Keratinocyte (primary cell): ENCODE measurements around the gene ENTHD1. TPM values are rescaled to one million over a fixed set of nuclear protein-coding genes. Genes with fewer than 3 reads are reported as not detected.

Experiments used
- DNase-seq: peaks from one replicate; pipeline ENCODE4 v3.0.0-alpha.2; 2011; ENCODE audit warnings: low read depth, missing footprints, low spot score
- FAIRE-seq: peaks from 2 replicates; lab custom pipeline; 2011; peaks lifted over from hg19 to GRCh38; lab: Jason Lieb, UNC
- H2AFZ ChIP-seq: 2 replicates; pipeline ENCODE4 v1.6.0; 2012; ENCODE audit warnings: low read length, control low read depth, inconsistent platforms; ENCODE audit not compliant: control insufficient read depth
- H3K27ac ChIP-seq: 2 replicates; pipeline ENCODE4 v1.5.1; 2011; ENCODE audit warnings: low read length; ENCODE audit not compliant: control insufficient read depth, insufficient read depth
- H3K27me3 ChIP-seq: 3 replicates; pipeline ENCODE4 v1.6.0; 2011; ENCODE audit warnings: low read length; ENCODE audit not compliant: control insufficient read depth, insufficient read depth; ENCODE audit errors: extremely low read depth
- H3K36me3 ChIP-seq, 2 experiments: 2 replicates in 1 of 2; 3 replicates in 1 of 2; pipeline ENCODE4 v1.5.1; 2011; ENCODE audit warnings: low read length in 2 of 2, mild to moderate bottlenecking in 1 of 2; ENCODE audit not compliant: control insufficient read depth in 2 of 2, insufficient read depth in 2 of 2; ENCODE audit errors: extremely low read depth in 1 of 2
- H3K4me1 ChIP-seq: 3 replicates; pipeline ENCODE4 v1.5.1; 2011; ENCODE audit warnings: low read length; ENCODE audit not compliant: control insufficient read depth, insufficient read depth; ENCODE audit errors: extremely low read depth
- H3K4me2 ChIP-seq: 3 replicates; pipeline ENCODE4 v1.6.0; 2011; ENCODE audit warnings: low read depth, low read length; ENCODE audit not compliant: control insufficient read depth, insufficient read depth; ENCODE audit errors: extremely low read depth
- H3K4me3 ChIP-seq, 3 experiments: fragments of 200-600 bp in 1 of 3; sonication (generic) in 1 of 3; 2 replicates in 2 of 3; 3 replicates in 1 of 3; pipeline ENCODE4 v1.5.1; 2011 to 2016; ENCODE audit warnings: low read length in 3 of 3, mild to moderate bottlenecking in 3 of 3, control low read depth in 2 of 3, inconsistent platforms in 1 of 3, low read depth in 1 of 3, mixed read lengths in 1 of 3, mixed run types in 1 of 3, moderate library complexity in 1 of 3; ENCODE audit not compliant: control insufficient read depth in 2 of 3, insufficient read depth in 2 of 3; ENCODE audit errors: extremely low read depth in 1 of 3
- H3K79me2 ChIP-seq: 2 replicates; pipeline ENCODE4 v1.6.0; 2012; ENCODE audit warnings: low read length; ENCODE audit not compliant: control insufficient read depth, insufficient read depth
- H3K9ac ChIP-seq: 3 replicates; pipeline ENCODE4 v1.6.0; 2011; ENCODE audit warnings: low read length; ENCODE audit not compliant: control insufficient read depth, insufficient read depth; ENCODE audit errors: extremely low read depth
- H3K9me1 ChIP-seq: 3 replicates; pipeline ENCODE4 v1.6.0; 2011; ENCODE audit warnings: low read length; ENCODE audit not compliant: control insufficient read depth, insufficient read depth; ENCODE audit errors: extremely low read depth
- H3K9me3 ChIP-seq: 2 replicates; pipeline ENCODE4 v1.5.1; 2012; ENCODE audit warnings: low read depth, low read length; ENCODE audit not compliant: control insufficient read depth
- H4K20me1 ChIP-seq: 3 replicates; pipeline ENCODE4 v1.6.0; 2011; ENCODE audit warnings: low read length; ENCODE audit not compliant: control insufficient read depth, insufficient read depth; ENCODE audit errors: extremely low read depth
- EZH2 ChIP-seq: IDR thresholded peaks from one replicate; pipeline ENCODE4 v1.6.1; 2012; ENCODE audit warnings: inconsistent platforms, mild to moderate bottlenecking, low read length, moderate library complexity
- dilution Hi-C: fragments of 300-500 bp; cut with MboI; formaldehyde crosslinking; loops from one replicate; pipeline ENCODE4 v1.7.0; 2020; ENCODE audit warnings: low sequenced_read_pairs; ENCODE audit not compliant: extremely low pct_ligation_motif_present
- polyA plus RNA-seq, 5 experiments: library from polyadenylated mRNA; depleted of rRNA in 3 of 5; stranded (reverse) in 3 of 5; stranded (forward) in 1 of 5; unstranded in 1 of 5; fragments of >200 nt; gene quantifications; 1 replicate in 1 of 5; 2 replicates in 3 of 5; 3 replicates in 1 of 5; pipeline versions ENCODE4 v1.2.1 to v1.2.3, GENCODE V29; 2011 to 2012; ENCODE audit warnings: missing spikeins in 2 of 5, low read depth in 1 of 5, low replicate concordance in 1 of 5
- TF ChIP-seq, protein P1 (sequence below), 3 experiments: IDR thresholded peaks in 1 of 3; conservative IDR thresholded peaks in 1 of 3; optimal IDR thresholded peaks in 1 of 3; 2 replicates in 2 of 3; 3 replicates in 1 of 3; pipeline versions ENCODE3 to v1.5.1; 2011; ENCODE audit warnings: low read length in 3 of 3, mild to moderate bottlenecking in 3 of 3, moderate library complexity in 2 of 3, control low read depth in 1 of 3, inconsistent platforms in 1 of 3; ENCODE audit not compliant: insufficient read depth in 2 of 3; ENCODE audit errors: extremely low read depth in 1 of 3

ENTHD1 gene
- polyA plus RNA-seq, 1 donor (not counting 4 experiments of a cell fraction or from before 2014, with no cell fraction given) = not detected

DNA sequence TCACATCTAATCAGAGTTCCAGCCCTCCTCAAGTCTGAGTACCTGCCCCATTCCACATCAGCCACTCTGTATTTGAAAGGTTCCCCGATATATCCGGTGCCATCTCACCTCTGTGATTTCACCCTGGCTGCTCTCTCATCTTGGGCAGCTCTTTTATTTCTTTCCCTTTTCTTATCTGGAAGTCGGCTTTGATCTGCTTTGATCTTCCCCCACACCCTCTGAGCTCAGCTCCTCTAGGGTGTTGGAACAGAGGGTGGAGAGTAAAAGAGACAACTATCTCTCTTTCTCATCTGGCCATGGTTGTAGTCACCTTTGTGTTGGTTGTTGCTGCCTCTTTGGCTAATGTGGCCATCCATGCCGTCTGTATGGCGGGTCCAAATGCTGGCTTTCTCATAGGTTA is 108.3 kb downstream of the ENTHD1 start:
- H3K4me1 ChIP-seq = no peaks in the 10 kb centered on the region
- DNase-seq (no peak), FAIRE-seq (no peak)
- no peak overlapping the region for H3K4me3 ChIP-seq
- no peaks in the 10 kb centered on the region for H3K9me3 ChIP-seq
- no peaks in the 10 kb centered on the region for H3K79me2 ChIP-seq
- no peaks in the 10 kb centered on the region for H4K20me1 ChIP-seq
- no peaks in the 10 kb centered on the region for H3K9me1 ChIP-seq
- H3K36me3 ChIP-seq = no peaks in the 10 kb centered on the region
- TF ChIP-seq, protein P1, sequence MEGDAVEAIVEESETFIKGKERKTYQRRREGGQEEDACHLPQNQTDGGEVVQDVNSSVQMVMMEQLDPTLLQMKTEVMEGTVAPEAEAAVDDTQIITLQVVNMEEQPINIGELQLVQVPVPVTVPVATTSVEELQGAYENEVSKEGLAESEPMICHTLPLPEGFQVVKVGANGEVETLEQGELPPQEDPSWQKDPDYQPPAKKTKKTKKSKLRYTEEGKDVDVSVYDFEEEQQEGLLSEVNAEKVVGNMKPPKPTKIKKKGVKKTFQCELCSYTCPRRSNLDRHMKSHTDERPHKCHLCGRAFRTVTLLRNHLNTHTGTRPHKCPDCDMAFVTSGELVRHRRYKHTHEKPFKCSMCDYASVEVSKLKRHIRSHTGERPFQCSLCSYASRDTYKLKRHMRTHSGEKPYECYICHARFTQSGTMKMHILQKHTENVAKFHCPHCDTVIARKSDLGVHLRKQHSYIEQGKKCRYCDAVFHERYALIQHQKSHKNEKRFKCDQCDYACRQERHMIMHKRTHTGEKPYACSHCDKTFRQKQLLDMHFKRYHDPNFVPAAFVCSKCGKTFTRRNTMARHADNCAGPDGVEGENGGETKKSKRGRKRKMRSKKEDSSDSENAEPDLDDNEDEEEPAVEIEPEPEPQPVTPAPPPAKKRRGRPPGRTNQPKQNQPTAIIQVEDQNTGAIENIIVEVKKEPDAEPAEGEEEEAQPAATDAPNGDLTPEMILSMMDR (optimal IDR thresholded peaks at IDR 0.05 in 1 of 3, IDR thresholded peaks at IDR 0.05 in 1 of 3, conservative IDR thresholded peaks at IDR 0.05 in 1 of 3; ENCODE audit: extremely low read depth in 1 of 3, insufficient read depth in 2 of 3, low read length in 3 of 3) = no peak
- no peak for TF ChIP-seq EZH2
- H3K27ac ChIP-seq = no peak overlapping the region
- dilution Hi-C loops = no loop called here
- H3K9ac ChIP-seq = no peak overlapping the region
- H3K4me2 ChIP-seq = no peak overlapping the region
- peaks cover 13% of the 10 kb centered on the region for H3K27me3 ChIP-seq
- no peak overlapping the region for H2AFZ ChIP-seq

DNA sequence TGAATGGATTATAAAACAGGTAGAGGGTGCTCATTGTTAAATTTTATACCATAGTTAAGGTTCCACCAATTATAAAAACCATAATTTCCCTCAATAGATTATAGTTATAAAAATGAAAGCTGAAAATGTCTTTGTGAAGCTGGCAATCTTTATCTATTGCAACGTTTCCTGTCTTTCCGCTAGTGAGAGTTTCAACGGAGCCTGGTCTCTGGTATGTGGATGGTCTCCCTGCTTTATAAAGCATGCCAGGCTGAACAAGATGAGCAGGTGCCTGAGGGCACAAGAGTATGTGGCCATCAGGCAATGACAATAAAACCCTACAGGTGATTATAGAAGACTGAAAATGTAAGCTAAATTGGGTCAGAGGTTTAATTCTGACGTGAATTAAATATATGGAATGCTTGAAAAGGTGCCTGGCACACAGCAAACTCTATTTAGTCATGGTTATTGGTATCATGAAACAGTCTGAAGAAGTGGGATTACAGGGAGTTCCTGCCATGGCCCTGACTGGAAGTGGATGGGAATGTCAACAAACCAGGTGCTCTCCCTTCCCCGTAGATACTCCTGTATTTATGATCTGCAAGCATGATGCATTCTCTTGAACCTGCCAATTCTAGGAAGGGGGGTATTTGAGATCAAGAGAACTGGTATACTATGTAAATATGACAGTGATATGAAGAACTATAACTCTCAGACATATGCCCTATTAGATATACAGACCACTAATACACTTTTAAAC is 115.7 kb downstream of the ENTHD1 start:
- Histone ChIP-seq H3K36me3 (no peaks in the 10 kb centered on the region), H3K79me2 (no peaks in the 10 kb centered on the region), H3K4me3 (no peak overlapping the region), H2AFZ (no peak overlapping the region), H3K27ac (no peak overlapping the region), H3K9ac (no peak overlapping the region), H3K4me2 (no peak overlapping the region), H3K9me3 (no peaks in the 10 kb centered on the region), H3K9me1 (no peaks in the 10 kb centered on the region), H4K20me1 (no peaks in the 10 kb centered on the region), H3K4me1 (no peaks in the 10 kb centered on the region), H3K27me3 (peaks cover 10% of the 10 kb centered on the region)
- dilution Hi-C loops = no loop called here
- DNase-seq (no peak), FAIRE-seq (no peak)
- TF ChIP-seq, protein P1 (optimal IDR thresholded peaks at IDR 0.05 in 1 of 3, IDR thresholded peaks at IDR 0.05 in 1 of 3, conservative IDR thresholded peaks at IDR 0.05 in 1 of 3; ENCODE audit: extremely low read depth in 1 of 3, insufficient read depth in 2 of 3, low read length in 3 of 3) = no peak
- TF ChIP-seq EZH2 = no peak
